PC-9 (cell line): Measurements from ENCODE around the gene EXOG. TPM values are rescaled to one million over a fixed set of nuclear protein-coding genes. Genes with fewer than 3 reads are reported as not detected.

Experiments
- BruUV-seq: library from RNA; stranded (reverse); fragments of 400-500 nt; replicated peaks from 2 replicates; lab custom pipeline; 2021; lab: Mats Ljungman, UMichigan
- CTCF ChIA-PET: fragments of 300-600 bp; sonication (Branson Sonifier 250); formaldehyde crosslinking; loops from one replicate; lab custom pipeline; 2022; ENCODE audit warnings: antibody characterized with exemption; lab: Charles Lee
- POLR2A ChIA-PET: fragments of 300-600 bp; sonication (Branson Sonifier 250); formaldehyde crosslinking; loops from one replicate; lab custom pipeline; 2022; ENCODE audit warnings: antibody characterized with exemption; ENCODE audit not compliant: unreplicated experiment; lab: Charles Lee
- DNase-seq, 2 experiments: peaks; one replicate each; pipeline versions ENCODE4 v3.0.0 to v3.0.0-alpha.2; 2015 to 2022; ENCODE audit warnings: mixed read lengths in 1 of 2
- H2AFZ ChIP-seq: fragments of 200-600 bp; sonication (generic); 2 replicates; pipeline ENCODE4 v1.8.1; 2017; ENCODE audit warnings: antibody characterized with exemption
- H3F3A ChIP-seq: fragments of 200-600 bp; sonication (generic); 2 replicates; pipeline ENCODE4 v1.8.1; 2017; ENCODE audit warnings: antibody characterized with exemption, mild to moderate bottlenecking, low read depth; ENCODE audit not compliant: insufficient read depth
- H3K27ac ChIP-seq: fragments of 200-600 bp; sonication (generic); 2 replicates; pipeline ENCODE4 v1.6.1; 2016; ENCODE audit warnings: mixed run types
- H3K27me3 ChIP-seq: fragments of 200-600 bp; sonication (generic); 2 replicates; pipeline ENCODE4 v1.6.1; 2016; ENCODE audit warnings: low read depth, mixed run types; ENCODE audit not compliant: insufficient read depth
- H3K36me3 ChIP-seq: fragments of 200-600 bp; sonication (generic); 2 replicates; pipeline ENCODE4 v1.6.1; 2016; ENCODE audit warnings: low read depth, mixed run types
- H3K4me1 ChIP-seq: fragments of 200-600 bp; sonication (generic); replicated peaks from 2 replicates; pipeline ENCODE4 v1.6.1; 2016; ENCODE audit warnings: mixed run types; ENCODE audit not compliant: insufficient read depth
- H3K4me2 ChIP-seq: fragments of 200-600 bp; sonication (generic); 2 replicates; pipeline ENCODE4 v1.6.1; 2017; ENCODE audit warnings: mixed run types
- H3K4me3 ChIP-seq: fragments of 200-600 bp; sonication (generic); 2 replicates; pipeline ENCODE4 v1.6.1; 2016; ENCODE audit warnings: mixed run types
- H3K79me2 ChIP-seq: fragments of 200-600 bp; sonication (generic); 2 replicates; pipeline ENCODE4 v1.6.1; 2017; ENCODE audit warnings: low read depth, mixed run types
- H3K9me2 ChIP-seq: fragments of 200-600 bp; sonication (generic); 2 replicates; pipeline ENCODE4 v1.8.1; 2017; ENCODE audit warnings: mild to moderate bottlenecking; ENCODE audit not compliant: insufficient read depth
- H3K9me3 ChIP-seq: fragments of 200-600 bp; sonication (generic); 2 replicates; pipeline ENCODE4 v1.8.1; 2016; ENCODE audit warnings: low read depth; ENCODE audit not compliant: insufficient read depth
- H4K20me1 ChIP-seq: fragments of 200-600 bp; sonication (generic); 2 replicates; pipeline ENCODE4 v1.8.1; 2017; ENCODE audit not compliant: insufficient read depth
- CTCF ChIP-seq: fragments of 200-600 bp; sonication (generic); conservative IDR thresholded peaks from 2 replicates; pipeline ENCODE4 v1.6.1; 2017; ENCODE audit warnings: mixed run types, antibody characterized with exemption, mild to moderate bottlenecking, moderate library complexity
- EZH2 ChIP-seq: fragments of 200-600 bp; sonication (generic); IDR thresholded peaks from 2 replicates; pipeline ENCODE4 v1.8.0; 2017; ENCODE audit warnings: antibody characterized with exemption, low read depth
- intact Hi-C: fragments of 100-400 bp; cut with micrococcal nuclease; formaldehyde crosslinking; loops from one replicate; pipeline ENCODE4 v1.10.0; 2022; ENCODE audit not compliant: unreplicated experiment
- total RNA-seq: library from RNA; stranded (reverse); gene quantifications from 2 replicates; pipeline ENCODE4 v1.2.3, GENCODE V29; 2021

Gene EXOG
- total RNA-seq, 1 experiment from 2014 or later: 7.5 TPM

GRCh38 chr3:38469852-38470251, 26.3 kb upstream of the EXOG start:
- no peak overlapping the region for H3K4me2 ChIP-seq
- no peaks in the 10 kb centered on the region for H3K4me1 ChIP-seq
- H3K36me3 ChIP-seq: no peaks in the 10 kb centered on the region
- ChIA-PET POLR2A (no interaction called here), CTCF (no interaction called here)
- 0 out of 2 replicates have a peak, but pooled peaks cover 5% of the 10 kb centered on the region for H3K79me2 ChIP-seq
- H2AFZ ChIP-seq: no peak overlapping the region
- no peak overlapping the region for H3K4me3 ChIP-seq
- no peaks in the 10 kb centered on the region for H3K27me3 ChIP-seq
- intact Hi-C loops: no loop called here
- no peaks in the 10 kb centered on the region; the same call in none of the 2 replicates for H4K20me1 ChIP-seq
- H3F3A ChIP-seq: no peaks in the 10 kb centered on the region
- no TSS peak for BruUV-seq
- no peak for DNase-seq
- H3K9me3 ChIP-seq: no peaks in the 10 kb centered on the region
- H3K9me2 ChIP-seq: no peaks in the 10 kb centered on the region
- H3K27ac ChIP-seq: no peak overlapping the region
- TF ChIP-seq CTCF: no peak

- POLR2A ChIA-PET: no interaction called here
- TF ChIP-seq EZH2 (no peak), CTCF (no peak)
- intact Hi-C loops: no loop called here
- Histone ChIP-seq H3K4me1 (no peaks in the 10 kb centered on the region), H4K20me1 (no peaks in the 10 kb centered on the region; the same call in none of the 2 replicates), H3K27me3 (no peaks in the 10 kb centered on the region), H3K4me3 (no peak overlapping the region), H2AFZ (no peak overlapping the region), H3K36me3 (no peaks in the 10 kb centered on the region), H3K4me2 (no peak overlapping the region), H3K79me2 (0 out of 2 replicates have a peak, but pooled peaks cover 5% of the 10 kb centered on the region), H3K9me3 (no peaks in the 10 kb centered on the region), H3K27ac (no peak overlapping the region), H3F3A (no peaks in the 10 kb centered on the region), H3K9me2 (no peaks in the 10 kb centered on the region)
- no TSS peak for BruUV-seq
- no peak for DNase-seq
- CTCF ChIA-PET: no interaction called here
Measured at GRCh38 chr3:38471260-38471857, 24.8 kb upstream of the EXOG start.

GRCh38 chr3:38472342-38472741, 23.8 kb upstream of the EXOG start:
- no peaks in the 10 kb centered on the region for H3K9me3 ChIP-seq
- H3K4me1 ChIP-seq: no peaks in the 10 kb centered on the region
- BruUV-seq: no TSS peak
- H3K27ac ChIP-seq: no peak overlapping the region
- no peak overlapping the region for H3K4me2 ChIP-seq
- no peaks in the 10 kb centered on the region for H3K36me3 ChIP-seq
- H4K20me1 ChIP-seq: no peaks in the 10 kb centered on the region; the same call in none of the 2 replicates
- TF ChIP-seq EZH2 (no peak), CTCF (no peak)
- H3K9me2 ChIP-seq: no peaks in the 10 kb centered on the region
- H3F3A ChIP-seq: no peaks in the 10 kb centered on the region
- no peaks in the 10 kb centered on the region for H3K27me3 ChIP-seq
- intact Hi-C loops: no loop called here
- H3K4me3 ChIP-seq: no peak overlapping the region
- CTCF ChIA-PET: no interaction called here
- POLR2A ChIA-PET: no interaction called here
- H2AFZ ChIP-seq: no peak overlapping the region
- no peak for DNase-seq
- H3K79me2 ChIP-seq: 0 out of 2 replicates have a peak, but pooled peaks cover 2% of the 10 kb centered on the region
